NB4 (cell line): ENCODE results near the gene INPP5D.

Source experiments
- CTCF ChIP-seq: IDR thresholded peaks from one replicate; pipeline ENCODE4 v1.5.1; 2012; ENCODE audit warnings: low read depth, low read length
- MAX ChIP-seq: IDR thresholded peaks from 2 replicates; pipeline ENCODE4 v1.6.1; 2011; ENCODE audit warnings: low read depth, low read length
- MYC ChIP-seq: IDR thresholded peaks from 2 replicates; pipeline ENCODE4 v1.6.1; 2011; ENCODE audit warnings: low read depth, low read length
- POLR2A ChIP-seq: IDR thresholded peaks from 2 replicates; pipeline ENCODE4 v1.6.1; 2011; ENCODE audit warnings: mild to moderate bottlenecking; ENCODE audit not compliant: insufficient read length; ENCODE audit errors: extremely low read depth

- TF ChIP-seq POLR2A (no peak), CTCF (no peak), MYC (no peak), MAX (no peak)
Measured at GRCh38 chr2:233178994-233179847, 119.1 kb downstream of the INPP5D start.
